ENCODE measurements around the gene IAPP. TPM values are rescaled to one million over a fixed set of nuclear protein-coding genes. Genes with fewer than 3 reads are reported as not detected.

IAPP gene
- total RNA-seq, 1 donor from 2014 or later, result 0.92 TPM

DNA sequence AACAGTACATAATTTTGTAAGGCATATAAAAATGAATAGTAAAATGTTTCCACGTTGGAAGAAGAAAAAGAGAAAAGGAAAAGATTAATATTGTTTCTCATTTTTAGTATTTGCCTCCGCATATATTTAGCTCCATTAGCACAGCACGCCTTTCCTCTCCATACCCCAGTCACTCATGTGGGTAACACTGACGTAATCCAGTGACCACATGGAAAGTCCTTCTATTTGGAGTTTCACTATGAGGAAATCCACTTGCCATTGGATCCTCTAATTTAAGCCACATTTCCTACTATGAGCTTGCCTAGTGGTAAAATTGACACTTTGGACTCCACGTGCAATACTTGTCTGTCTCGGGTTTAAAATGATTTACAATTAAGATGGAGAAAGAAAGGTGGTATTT is 32.3 kb upstream of the IAPP start:
- Mint-ChIP-seq H3K4me3 (no peak overlapping the region), H3K27me3 (ENCODE audit: insufficient read depth, low read depth) (no peaks in the 10 kb centered on the region), H3K9me3 (no peaks in the 10 kb centered on the region), H3K36me3 (no peaks in the 10 kb centered on the region), H3K4me1 (no peaks in the 10 kb centered on the region), H3K27ac (no peak overlapping the region)
- Histone ChIP-seq H2AFZ (replicated peaks) (no peak overlapping the region), H3K79me2 (ENCODE audit: low read depth) (no peaks in the 10 kb centered on the region), H3K27me3 (no peaks in the 10 kb centered on the region), H4K20me1 (ENCODE audit: low read depth) (no peaks in the 10 kb centered on the region), H3K27ac (no peak overlapping the region), H3K4me1 (no peaks in the 10 kb centered on the region), H3K4me2 (no peak overlapping the region), H3K9ac (no peak overlapping the region), H3K4me3 (no peak overlapping the region), H3K9me3 (ENCODE audit: low read depth) (no peaks in the 10 kb centered on the region), H3K36me3 (no peaks in the 10 kb centered on the region), H3F3A (ENCODE audit: low read depth) (no peaks in the 10 kb centered on the region)
- TF ChIP-seq, protein P1, sequence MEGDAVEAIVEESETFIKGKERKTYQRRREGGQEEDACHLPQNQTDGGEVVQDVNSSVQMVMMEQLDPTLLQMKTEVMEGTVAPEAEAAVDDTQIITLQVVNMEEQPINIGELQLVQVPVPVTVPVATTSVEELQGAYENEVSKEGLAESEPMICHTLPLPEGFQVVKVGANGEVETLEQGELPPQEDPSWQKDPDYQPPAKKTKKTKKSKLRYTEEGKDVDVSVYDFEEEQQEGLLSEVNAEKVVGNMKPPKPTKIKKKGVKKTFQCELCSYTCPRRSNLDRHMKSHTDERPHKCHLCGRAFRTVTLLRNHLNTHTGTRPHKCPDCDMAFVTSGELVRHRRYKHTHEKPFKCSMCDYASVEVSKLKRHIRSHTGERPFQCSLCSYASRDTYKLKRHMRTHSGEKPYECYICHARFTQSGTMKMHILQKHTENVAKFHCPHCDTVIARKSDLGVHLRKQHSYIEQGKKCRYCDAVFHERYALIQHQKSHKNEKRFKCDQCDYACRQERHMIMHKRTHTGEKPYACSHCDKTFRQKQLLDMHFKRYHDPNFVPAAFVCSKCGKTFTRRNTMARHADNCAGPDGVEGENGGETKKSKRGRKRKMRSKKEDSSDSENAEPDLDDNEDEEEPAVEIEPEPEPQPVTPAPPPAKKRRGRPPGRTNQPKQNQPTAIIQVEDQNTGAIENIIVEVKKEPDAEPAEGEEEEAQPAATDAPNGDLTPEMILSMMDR (IDR thresholded peaks at IDR 0.05), result no peak
- TF ChIP-seq EZH2 (IDR thresholded peaks at IDR 0.05), result no peak
- no peak for TF ChIP-seq EZH2phosphoT487 (IDR thresholded peaks at IDR 0.05)
- DNase-seq (ENCODE audit: low spot score), result no peak

DNA sequence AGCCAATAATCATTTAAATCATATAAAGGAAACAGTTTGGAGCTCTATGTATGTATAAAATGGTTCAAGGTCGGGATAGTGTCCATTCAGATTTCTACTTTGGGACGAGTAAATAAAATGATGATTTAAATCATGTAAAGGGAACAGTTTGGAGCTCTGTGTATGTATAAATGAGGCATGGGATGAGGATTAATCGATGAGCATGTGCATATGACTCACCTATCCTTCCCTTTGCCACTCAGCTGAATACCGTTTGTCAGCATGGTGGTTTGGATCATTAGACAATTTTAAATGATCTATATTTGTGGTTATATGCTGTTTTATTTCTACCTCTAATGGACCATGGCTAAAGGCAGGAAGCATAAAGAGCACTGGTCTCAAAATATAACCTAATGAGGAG is 30.9 kb upstream of the IAPP start:
- Histone ChIP-seq H3K4me1 (no peaks in the 10 kb centered on the region), H3K27me3 (no peaks in the 10 kb centered on the region), H3K27ac (no peak overlapping the region), H3K4me2 (no peak overlapping the region), H3K36me3 (no peaks in the 10 kb centered on the region), H3K79me2 (ENCODE audit: low read depth) (no peaks in the 10 kb centered on the region), H2AFZ (replicated peaks) (no peak overlapping the region), H3K4me3 (no peak overlapping the region), H3F3A (ENCODE audit: low read depth) (no peaks in the 10 kb centered on the region), H4K20me1 (ENCODE audit: low read depth) (no peaks in the 10 kb centered on the region), H3K9ac (no peak overlapping the region), H3K9me3 (ENCODE audit: low read depth) (no peaks in the 10 kb centered on the region)
- H3K4me1 Mint-ChIP-seq, result no peaks in the 10 kb centered on the region
- no peak for DNase-seq (ENCODE audit: low spot score)
- H3K4me3 Mint-ChIP-seq, result no peak overlapping the region
- TF ChIP-seq EZH2phosphoT487 (IDR thresholded peaks at IDR 0.05), result no peak
- no peak for TF ChIP-seq EZH2 (IDR thresholded peaks at IDR 0.05)
- TF ChIP-seq, protein P1 (IDR thresholded peaks at IDR 0.05), result no peak
- no peaks in the 10 kb centered on the region for H3K27me3 Mint-ChIP-seq (ENCODE audit: insufficient read depth, low read depth)
- H3K9me3 Mint-ChIP-seq, result no peaks in the 10 kb centered on the region
- H3K36me3 Mint-ChIP-seq, result no peaks in the 10 kb centered on the region
- no peak overlapping the region for H3K27ac Mint-ChIP-seq

DNA sequence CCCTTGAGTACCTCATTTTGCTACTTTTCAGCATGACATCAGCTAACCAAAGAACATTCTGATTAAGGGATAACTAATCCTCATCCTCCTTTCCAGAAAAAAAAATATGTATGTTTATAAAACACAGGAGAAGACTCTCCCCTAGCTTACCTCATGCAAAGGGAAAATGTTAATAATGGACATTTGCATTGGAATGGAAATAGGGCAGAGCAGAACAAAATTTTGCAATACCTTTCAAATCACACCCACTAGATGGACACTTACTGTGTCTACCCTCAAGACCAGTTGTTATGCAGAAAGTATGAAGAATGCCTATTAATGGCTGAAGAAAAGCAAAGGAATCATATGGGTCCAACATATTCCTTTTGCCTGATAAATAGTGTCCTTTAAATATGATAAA is 29.1 kb upstream of the IAPP start:
- H3K27ac Mint-ChIP-seq, result no peak overlapping the region
- H3K4me3 ChIP-seq, result no peak overlapping the region
- H3K4me2 ChIP-seq, result no peak overlapping the region
- H3K27me3 Mint-ChIP-seq (ENCODE audit: insufficient read depth, low read depth), result no peaks in the 10 kb centered on the region
- H3K4me1 Mint-ChIP-seq, result no peaks in the 10 kb centered on the region
- H3K9me3 ChIP-seq (ENCODE audit: low read depth), result no peaks in the 10 kb centered on the region
- H3K79me2 ChIP-seq (ENCODE audit: low read depth), result no peaks in the 10 kb centered on the region
- no peak for TF ChIP-seq EZH2 (IDR thresholded peaks at IDR 0.05)
- TF ChIP-seq, protein P1 (IDR thresholded peaks at IDR 0.05), result no peak
- TF ChIP-seq EZH2phosphoT487 (IDR thresholded peaks at IDR 0.05), result no peak
- no peak for DNase-seq (ENCODE audit: low spot score)
- no peaks in the 10 kb centered on the region for H3K36me3 ChIP-seq
- no peak overlapping the region for H3K4me3 Mint-ChIP-seq
- H3K9me3 Mint-ChIP-seq, result no peaks in the 10 kb centered on the region
- no peaks in the 10 kb centered on the region for H3F3A ChIP-seq (ENCODE audit: low read depth)
- H4K20me1 ChIP-seq (ENCODE audit: low read depth), result no peaks in the 10 kb centered on the region
- H3K36me3 Mint-ChIP-seq, result no peaks in the 10 kb centered on the region
- H3K27ac ChIP-seq, result no peak overlapping the region
- no peaks in the 10 kb centered on the region for H3K4me1 ChIP-seq
- H3K27me3 ChIP-seq, result no peaks in the 10 kb centered on the region
- no peak overlapping the region for H2AFZ ChIP-seq (replicated peaks)
- no peak overlapping the region for H3K9ac ChIP-seq

All from neural progenitor cell (in vitro differentiated cells).